Keratinocyte (primary cell): ENCODE measurements around the gene CHCHD10. TPM values are rescaled to one million over a fixed set of nuclear protein-coding genes. Genes with fewer than 3 reads are reported as not detected.

Experiments
- DNase-seq: peaks from one replicate; pipeline ENCODE4 v3.0.0-alpha.2; 2011; ENCODE audit warnings: low read depth, missing footprints, low spot score
- FAIRE-seq: peaks from 2 replicates; lab custom pipeline; 2011; peaks lifted over from hg19 to GRCh38; lab: Jason Lieb, UNC
- H2AFZ ChIP-seq: 2 replicates; pipeline ENCODE4 v1.6.0; 2012; ENCODE audit warnings: low read length, control low read depth, inconsistent platforms; ENCODE audit not compliant: control insufficient read depth
- H3K27ac ChIP-seq: 2 replicates; pipeline ENCODE4 v1.5.1; 2011; ENCODE audit warnings: low read length; ENCODE audit not compliant: control insufficient read depth, insufficient read depth
- H3K27me3 ChIP-seq: 3 replicates; pipeline ENCODE4 v1.6.0; 2011; ENCODE audit warnings: low read length; ENCODE audit not compliant: control insufficient read depth, insufficient read depth; ENCODE audit errors: extremely low read depth
- H3K36me3 ChIP-seq, 2 experiments: 2 replicates in 1 of 2; 3 replicates in 1 of 2; pipeline ENCODE4 v1.5.1; 2011; ENCODE audit warnings: low read length in 2 of 2, mild to moderate bottlenecking in 1 of 2; ENCODE audit not compliant: control insufficient read depth in 2 of 2, insufficient read depth in 2 of 2; ENCODE audit errors: extremely low read depth in 1 of 2
- H3K4me1 ChIP-seq: 3 replicates; pipeline ENCODE4 v1.5.1; 2011; ENCODE audit warnings: low read length; ENCODE audit not compliant: control insufficient read depth, insufficient read depth; ENCODE audit errors: extremely low read depth
- H3K4me2 ChIP-seq: 3 replicates; pipeline ENCODE4 v1.6.0; 2011; ENCODE audit warnings: low read depth, low read length; ENCODE audit not compliant: control insufficient read depth, insufficient read depth; ENCODE audit errors: extremely low read depth
- H3K4me3 ChIP-seq, 3 experiments: fragments of 200-600 bp in 1 of 3; sonication (generic) in 1 of 3; 2 replicates in 2 of 3; 3 replicates in 1 of 3; pipeline ENCODE4 v1.5.1; 2011 to 2016; ENCODE audit warnings: low read length in 3 of 3, mild to moderate bottlenecking in 3 of 3, control low read depth in 2 of 3, inconsistent platforms in 1 of 3, low read depth in 1 of 3, mixed read lengths in 1 of 3, mixed run types in 1 of 3, moderate library complexity in 1 of 3; ENCODE audit not compliant: control insufficient read depth in 2 of 3, insufficient read depth in 2 of 3; ENCODE audit errors: extremely low read depth in 1 of 3
- H3K79me2 ChIP-seq: 2 replicates; pipeline ENCODE4 v1.6.0; 2012; ENCODE audit warnings: low read length; ENCODE audit not compliant: control insufficient read depth, insufficient read depth
- H3K9ac ChIP-seq: 3 replicates; pipeline ENCODE4 v1.6.0; 2011; ENCODE audit warnings: low read length; ENCODE audit not compliant: control insufficient read depth, insufficient read depth; ENCODE audit errors: extremely low read depth
- H3K9me1 ChIP-seq: 3 replicates; pipeline ENCODE4 v1.6.0; 2011; ENCODE audit warnings: low read length; ENCODE audit not compliant: control insufficient read depth, insufficient read depth; ENCODE audit errors: extremely low read depth
- H3K9me3 ChIP-seq: 2 replicates; pipeline ENCODE4 v1.5.1; 2012; ENCODE audit warnings: low read depth, low read length; ENCODE audit not compliant: control insufficient read depth
- H4K20me1 ChIP-seq: 3 replicates; pipeline ENCODE4 v1.6.0; 2011; ENCODE audit warnings: low read length; ENCODE audit not compliant: control insufficient read depth, insufficient read depth; ENCODE audit errors: extremely low read depth
- CTCF ChIP-seq, 3 experiments: IDR thresholded peaks in 1 of 3; conservative IDR thresholded peaks in 1 of 3; optimal IDR thresholded peaks in 1 of 3; 2 replicates in 2 of 3; 3 replicates in 1 of 3; pipeline versions ENCODE3 to v1.5.1; 2011; ENCODE audit warnings: low read length in 3 of 3, mild to moderate bottlenecking in 3 of 3, moderate library complexity in 2 of 3, control low read depth in 1 of 3, inconsistent platforms in 1 of 3; ENCODE audit not compliant: insufficient read depth in 2 of 3; ENCODE audit errors: extremely low read depth in 1 of 3
- EZH2 ChIP-seq: IDR thresholded peaks from one replicate; pipeline ENCODE4 v1.6.1; 2012; ENCODE audit warnings: inconsistent platforms, mild to moderate bottlenecking, low read length, moderate library complexity
- dilution Hi-C: fragments of 300-500 bp; cut with MboI; formaldehyde crosslinking; loops from one replicate; pipeline ENCODE4 v1.7.0; 2020; ENCODE audit warnings: low sequenced_read_pairs; ENCODE audit not compliant: extremely low pct_ligation_motif_present
- polyA plus RNA-seq, 5 experiments: library from polyadenylated mRNA; depleted of rRNA in 3 of 5; stranded (reverse) in 3 of 5; stranded (forward) in 1 of 5; unstranded in 1 of 5; fragments of >200 nt; gene quantifications; 1 replicate in 1 of 5; 2 replicates in 3 of 5; 3 replicates in 1 of 5; pipeline versions ENCODE4 v1.2.1 to v1.2.3, GENCODE V29; 2011 to 2012; ENCODE audit warnings: missing spikeins in 2 of 5, low read depth in 1 of 5, low replicate concordance in 1 of 5

Gene CHCHD10
- polyA plus RNA-seq, 1 donor (not counting 4 experiments of a cell fraction or from before 2014, with no cell fraction given), result 10.4 TPM

- dilution Hi-C loops, result no loop called here
- Histone ChIP-seq H3K9ac (no peak overlapping the region), H3K27ac (no peak overlapping the region)
These were observed 23.3 kb upstream of the CHCHD10 start for GRCh38 chr22:23790819-23791737.

DNA sequence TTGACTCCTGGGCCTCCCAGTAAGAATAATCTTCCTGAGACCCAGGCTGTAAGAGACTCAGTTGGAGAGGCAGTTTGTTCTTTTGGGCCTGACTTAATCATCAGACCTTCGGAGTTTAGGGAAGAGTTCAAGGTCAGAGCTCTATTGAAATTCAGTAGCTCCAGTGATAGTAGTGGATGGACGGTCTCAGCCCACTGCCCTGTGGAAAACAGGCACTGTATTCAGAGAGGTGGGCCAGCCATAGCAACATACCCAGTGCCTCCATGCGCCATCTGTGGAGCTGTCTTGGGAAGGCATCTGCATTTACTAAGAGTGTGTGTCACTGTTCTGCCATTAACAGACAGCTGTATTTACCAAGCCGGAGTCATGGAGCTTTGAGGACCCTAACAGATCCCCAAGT, 21.9 kb upstream of the CHCHD10 start:
- H3K79me2 ChIP-seq, result peaks cover 51% of the 10 kb centered on the region
- no peak overlapping the region for H3K4me2 ChIP-seq
- H3K27me3 ChIP-seq, result no peaks in the 10 kb centered on the region
- FAIRE-seq, result no peak
- H3K9me3 ChIP-seq, result no peaks in the 10 kb centered on the region
- peak in 1 of 3 experiments; percentile 7 for TF ChIP-seq CTCF (optimal IDR thresholded peaks at IDR 0.05 in 1 of 3, IDR thresholded peaks at IDR 0.05 in 1 of 3, conservative IDR thresholded peaks at IDR 0.05 in 1 of 3; ENCODE audit: extremely low read depth in 1 of 3, insufficient read depth in 2 of 3, low read length in 3 of 3)
- no peak for TF ChIP-seq EZH2
- dilution Hi-C loops, result no loop called here
- H3K27ac ChIP-seq, result no peak overlapping the region
- H3K36me3 ChIP-seq, result peaks cover 12 to 13% of the 10 kb centered on the region in 2 experiments
- peaks cover 13% of the 10 kb centered on the region for H4K20me1 ChIP-seq
- H3K4me1 ChIP-seq, result peaks cover 12% of the 10 kb centered on the region
- H3K9me1 ChIP-seq, result no peaks in the 10 kb centered on the region
- no peak overlapping the region for H3K4me3 ChIP-seq
- H3K9ac ChIP-seq, result no peak overlapping the region
- no peak for DNase-seq
- no peak overlapping the region for H2AFZ ChIP-seq

More at GRCh38 chr22:23790819-23791737, 23.3 kb upstream of the CHCHD10 start:
- TF ChIP-seq EZH2, result no peak
- TF ChIP-seq CTCF (optimal IDR thresholded peaks at IDR 0.05 in 1 of 3, IDR thresholded peaks at IDR 0.05 in 1 of 3, conservative IDR thresholded peaks at IDR 0.05 in 1 of 3; ENCODE audit: extremely low read depth in 1 of 3, insufficient read depth in 2 of 3, low read length in 3 of 3), result no peak
- Histone ChIP-seq H3K36me3 (peaks cover 12 to 14% of the 10 kb centered on the region in 2 experiments), H3K4me1 (peaks cover 11% of the 10 kb centered on the region), H3K27me3 (no peaks in the 10 kb centered on the region), H2AFZ (no peak overlapping the region), H3K4me3 (no peak overlapping the region), H3K9me1 (no peaks in the 10 kb centered on the region), H4K20me1 (peaks cover 13% of the 10 kb centered on the region), H3K9me3 (no peaks in the 10 kb centered on the region), H3K4me2 (no peak overlapping the region), H3K79me2 (peaks cover 51% of the 10 kb centered on the region)
- DNase-seq (no peak), FAIRE-seq (no peak)
